T-helper 1 cell treated with Interleukin-12 subunit alpha and Interleukin-12 subunit beta and Interleukin-4 antibody, amounts not matched to agents 30 μg/mL and 1 μg/mL, for 36 hours (primary cell): Measurements from ENCODE around the gene AGO4.
"Not testable (repeated sequence)": the region's sequence is repeated elsewhere in the genome, so short reads cannot be mapped to it uniquely, and the experiment has no call there.

Experiments used
- H3K27ac Mint-ChIP-seq: one replicate; pipeline ENCODE4 v1.8.0; 2021; ENCODE audit warnings: mild to moderate bottlenecking, mixed read lengths
- H3K27me3 Mint-ChIP-seq: one replicate; pipeline ENCODE4 v1.8.0; 2021; ENCODE audit warnings: low read depth, mixed read lengths
- H3K36me3 Mint-ChIP-seq: one replicate; pipeline ENCODE4 v1.8.0; 2021; ENCODE audit warnings: low read depth, mixed read lengths
- H3K4me1 Mint-ChIP-seq: one replicate; pipeline ENCODE4 v1.8.0; 2021; ENCODE audit warnings: low read depth, mixed read lengths
- H3K4me3 Mint-ChIP-seq: one replicate; pipeline ENCODE4 v1.8.0; 2021; ENCODE audit warnings: mild to moderate bottlenecking, moderate library complexity, mixed read lengths
- H3K9me3 Mint-ChIP-seq: one replicate; pipeline ENCODE4 v1.8.0; 2021; ENCODE audit warnings: mixed read lengths

Gene AGO4

GRCh38 chr1:35864813-35865212, 57.0 kb downstream of the AGO4 start:
- Mint-ChIP-seq H3K36me3 (no peaks in the 10 kb centered on the region), H3K4me3 (no peak overlapping the region), H3K4me1 (no peaks in the 10 kb centered on the region), H3K27me3 (peaks cover 18% of the 10 kb centered on the region), H3K9me3 (no peaks in the 10 kb centered on the region), H3K27ac (no peak overlapping the region)

DNA sequence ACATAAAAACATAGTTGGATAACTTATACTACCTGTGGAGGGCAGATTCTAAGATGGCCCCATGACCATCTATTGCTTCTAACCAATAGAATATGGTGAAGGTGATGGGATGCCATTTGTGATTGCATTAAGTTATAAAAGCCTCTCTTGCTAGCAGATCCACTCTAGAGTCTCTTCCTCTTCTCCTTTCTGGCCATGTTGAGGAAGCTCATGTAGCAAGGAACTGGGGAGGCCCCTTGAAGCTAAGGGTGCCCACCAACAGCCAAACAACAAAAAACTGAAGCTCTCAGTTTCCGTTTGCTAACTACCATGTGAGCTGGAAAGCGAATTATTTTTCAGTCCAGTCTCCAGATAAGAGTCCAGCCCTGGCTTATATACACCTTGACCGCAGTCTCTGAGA, 59.2 kb downstream of the AGO4 start:
- Mint-ChIP-seq H3K9me3 (no peaks in the 10 kb centered on the region), H3K27me3 (peaks cover 6% of the 10 kb centered on the region), H3K36me3 (no peaks in the 10 kb centered on the region), H3K27ac (no peak overlapping the region), H3K4me3 (no peak overlapping the region), H3K4me1 (no peaks in the 10 kb centered on the region)

DNA sequence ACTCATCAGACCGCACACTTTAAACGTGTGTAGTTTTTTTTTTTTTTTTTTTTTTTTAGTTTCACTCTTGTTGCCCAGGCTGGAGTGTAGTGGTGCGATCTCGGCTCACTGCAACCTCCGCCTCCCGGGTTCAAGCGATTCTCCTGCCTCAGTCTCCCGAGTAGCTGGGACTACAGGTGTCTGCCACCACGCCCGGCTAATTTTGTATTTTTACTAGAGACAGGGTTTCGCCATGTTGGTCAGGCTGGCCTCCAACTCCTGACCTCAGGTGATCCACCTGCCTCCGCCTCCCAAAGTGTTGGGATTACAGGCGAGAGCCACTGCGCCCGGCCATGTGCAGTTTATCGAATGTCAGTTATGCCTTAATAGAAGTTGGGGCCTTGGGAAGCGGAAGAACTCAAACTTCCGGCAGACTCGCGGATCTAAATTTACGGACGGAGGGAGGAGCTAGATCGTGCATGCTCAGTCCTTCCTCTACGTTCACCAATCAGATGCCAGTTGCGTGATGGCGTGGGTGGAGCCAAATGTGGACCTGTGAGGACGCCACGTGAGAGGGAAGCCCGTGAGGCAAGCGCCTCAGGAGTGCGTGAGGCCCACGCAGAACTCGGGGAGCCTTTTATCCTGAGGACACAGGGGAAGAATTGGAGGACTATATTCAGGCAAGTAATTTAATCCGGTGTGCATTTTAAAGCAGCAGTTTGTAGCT, 61.6 kb downstream of the AGO4 start:
- H3K9me3 Mint-ChIP-seq, H3K4me3 Mint-ChIP-seq, H3K4me1 Mint-ChIP-seq, H3K36me3 Mint-ChIP-seq, H3K27ac Mint-ChIP-seq, H3K27me3 Mint-ChIP-seq: not testable (repeated sequence)

DNA sequence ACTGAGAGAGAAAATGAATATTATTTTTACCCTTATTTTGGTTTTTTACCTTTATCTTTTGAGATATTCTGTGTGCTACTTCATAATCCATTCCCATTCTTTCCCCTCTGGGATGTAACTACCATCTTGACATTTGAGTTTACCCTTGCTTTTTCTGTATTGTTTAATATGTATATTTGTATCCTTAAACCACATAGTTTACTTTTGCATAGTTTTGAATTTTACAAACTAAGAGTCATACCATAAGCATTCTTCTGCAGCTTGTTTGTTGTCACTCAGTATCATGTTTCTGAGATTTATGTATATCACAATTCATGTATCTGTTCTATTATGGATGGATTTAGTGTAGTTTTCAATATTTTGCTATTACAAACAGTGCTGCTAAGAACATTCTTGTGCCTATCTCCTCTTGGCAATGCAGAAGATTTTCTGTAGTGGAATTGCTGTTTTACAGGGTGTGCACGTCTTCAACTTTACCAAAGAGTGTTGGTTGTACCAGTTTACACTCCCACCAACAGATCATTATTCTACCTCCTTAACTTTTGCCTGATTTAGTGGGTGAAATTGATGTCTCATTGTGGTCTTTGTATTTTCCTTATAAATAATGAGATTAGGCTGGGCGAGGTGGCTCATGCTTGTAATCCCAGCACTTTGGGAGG, 63.0 kb downstream of the AGO4 start:
- no peaks in the 10 kb centered on the region for H3K36me3 Mint-ChIP-seq
- H3K27ac Mint-ChIP-seq, result no peak overlapping the region
- H3K4me1 Mint-ChIP-seq, result no peaks in the 10 kb centered on the region
- H3K9me3 Mint-ChIP-seq, result no peaks in the 10 kb centered on the region
- no peak overlapping the region for H3K4me3 Mint-ChIP-seq
- no peaks in the 10 kb centered on the region for H3K27me3 Mint-ChIP-seq

DNA sequence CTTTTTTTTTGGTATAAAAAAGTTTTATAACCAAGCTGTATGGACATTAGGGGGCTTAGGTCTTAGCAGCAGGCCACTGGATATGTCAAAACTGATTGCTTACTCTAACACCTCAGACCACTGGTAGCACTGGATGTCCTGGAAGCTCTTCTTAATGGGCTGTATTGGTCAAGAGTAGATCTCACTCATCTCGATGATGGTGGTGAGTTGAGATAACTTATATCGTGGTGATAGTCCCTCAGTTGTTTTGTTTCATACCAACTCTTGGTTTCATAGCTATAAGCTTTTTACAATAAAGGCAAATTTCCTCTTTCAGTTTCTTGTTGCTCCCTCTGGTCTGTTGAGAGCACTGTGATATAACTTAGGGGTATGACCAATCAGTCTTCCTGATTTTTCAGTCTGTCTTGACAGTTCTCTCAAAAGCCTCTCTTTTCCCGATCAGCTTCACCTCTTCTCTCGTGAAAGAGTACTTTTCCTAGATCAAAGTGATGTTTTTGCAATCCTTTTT, 65.5 kb downstream of the AGO4 start:
- H3K36me3 Mint-ChIP-seq, result no peaks in the 10 kb centered on the region
- H3K4me1 Mint-ChIP-seq, result no peaks in the 10 kb centered on the region
- H3K9me3 Mint-ChIP-seq, result no peaks in the 10 kb centered on the region
- H3K27ac Mint-ChIP-seq, result no peak overlapping the region
- H3K27me3 Mint-ChIP-seq, result no peaks in the 10 kb centered on the region
- H3K4me3 Mint-ChIP-seq, result no peak overlapping the region

GRCh38 chr1:35874115-35874514, 66.3 kb downstream of the AGO4 start:
- H3K27ac Mint-ChIP-seq, H3K36me3 Mint-ChIP-seq, H3K4me1 Mint-ChIP-seq, H3K27me3 Mint-ChIP-seq, H3K4me3 Mint-ChIP-seq, H3K9me3 Mint-ChIP-seq: not testable (repeated sequence)

GRCh38 chr1:35876988-35877387, 69.2 kb downstream of the AGO4 start:
- Mint-ChIP-seq H3K36me3 (no peaks in the 10 kb centered on the region), H3K4me1 (peaks cover 4% of the 10 kb centered on the region), H3K27ac (no peak overlapping the region), H3K27me3 (peaks cover 7% of the 10 kb centered on the region), H3K9me3 (no peaks in the 10 kb centered on the region), H3K4me3 (no peak overlapping the region)

DNA sequence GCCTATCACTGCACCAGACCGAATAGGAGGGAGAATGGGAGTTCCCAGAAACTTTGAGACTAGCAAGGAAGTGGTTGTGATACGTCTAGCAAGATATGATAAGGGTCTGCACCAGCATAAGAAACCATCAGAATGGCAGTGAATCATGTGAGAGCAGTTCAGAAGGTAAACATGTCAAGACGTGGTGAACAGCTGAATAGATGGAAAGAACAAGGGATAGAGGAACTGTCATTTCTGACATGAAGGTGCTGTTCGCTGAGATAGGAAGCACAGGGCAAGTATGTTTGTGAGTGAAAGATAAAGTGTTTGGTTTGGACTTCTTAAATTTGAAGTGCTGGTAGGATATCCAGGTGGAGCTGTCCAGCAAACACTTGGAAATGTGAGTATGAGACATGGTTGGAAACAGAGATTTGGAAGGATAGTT, 74.0 kb downstream of the AGO4 start:
- Mint-ChIP-seq H3K27me3 (peaks cover 7% of the 10 kb centered on the region), H3K9me3 (no peaks in the 10 kb centered on the region), H3K36me3 (peaks cover 2% of the 10 kb centered on the region), H3K4me1 (peaks cover 26% of the 10 kb centered on the region), H3K4me3 (peak overlapping the region; percentile 60), H3K27ac (peak overlapping the region; percentile 15)

DNA sequence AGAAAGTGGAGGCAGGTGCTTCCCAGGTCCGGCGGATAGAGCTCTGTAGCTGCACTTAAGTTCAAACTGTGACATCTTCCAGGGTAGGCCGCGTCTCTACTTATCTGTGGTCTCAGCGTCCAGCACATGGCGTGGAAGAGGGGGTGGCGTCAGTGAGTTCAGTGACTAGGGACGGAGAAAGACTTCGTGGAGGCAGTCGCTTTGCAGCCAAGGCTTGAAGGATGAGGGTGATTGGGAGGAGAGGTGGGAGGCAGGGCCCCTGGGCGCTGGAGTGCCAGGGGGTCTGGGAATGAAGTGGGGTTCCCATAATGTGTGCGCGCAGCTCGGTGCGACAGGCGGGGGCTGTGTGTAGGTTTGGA, 74.7 kb downstream of the AGO4 start:
- peaks cover 31% of the 10 kb centered on the region for H3K4me1 Mint-ChIP-seq
- peak overlapping the region; percentile 60 for H3K4me3 Mint-ChIP-seq
- H3K27me3 Mint-ChIP-seq, result peaks cover 7% of the 10 kb centered on the region
- H3K9me3 Mint-ChIP-seq, result no peaks in the 10 kb centered on the region
- peak overlapping the region; percentile 67 for H3K27ac Mint-ChIP-seq
- H3K36me3 Mint-ChIP-seq, result peaks cover 2% of the 10 kb centered on the region

GRCh38 chr1:35882945-35883634, 75.3 kb downstream of the AGO4 start, which contains the start of gene AGO1:
Gene AGO1, plus strand, starts transcription at chr1:35883209. Its CDS starts 213 bp downstream, at chr1:35883422.
- Mint-ChIP-seq H3K4me1 (peaks cover 35% of the 10 kb centered on the region), H3K27me3 (peaks cover 7% of the 10 kb centered on the region), H3K4me3 (peak within 1 kb of the TSS; percentile 93), H3K36me3 (peaks cover 2% of the 10 kb centered on the region), H3K9me3 (no peaks in the 10 kb centered on the region), H3K27ac (peak within 1 kb of the TSS; percentile 75)

- Mint-ChIP-seq H3K4me1 (peaks cover 35% of the 10 kb centered on the region), H3K27me3 (peaks cover 7% of the 10 kb centered on the region), H3K9me3 (no peaks in the 10 kb centered on the region), H3K36me3 (peaks cover 5% of the 10 kb centered on the region), H3K4me3 (peak overlapping the region; percentile 93), H3K27ac (peak overlapping the region; percentile 75)
Measured at GRCh38 chr1:35883635-35884101, 75.9 kb downstream of the AGO4 start.

GRCh38 chr1:35884934-35885333, 77.1 kb downstream of the AGO4 start:
- peaks cover 7% of the 10 kb centered on the region for H3K36me3 Mint-ChIP-seq
- H3K4me1 Mint-ChIP-seq, result peaks cover 37% of the 10 kb centered on the region
- H3K4me3 Mint-ChIP-seq, result peak overlapping the region; percentile 50
- H3K27ac Mint-ChIP-seq, result peak overlapping the region; percentile 69
- no peaks in the 10 kb centered on the region for H3K9me3 Mint-ChIP-seq
- peaks cover 3% of the 10 kb centered on the region for H3K27me3 Mint-ChIP-seq

DNA sequence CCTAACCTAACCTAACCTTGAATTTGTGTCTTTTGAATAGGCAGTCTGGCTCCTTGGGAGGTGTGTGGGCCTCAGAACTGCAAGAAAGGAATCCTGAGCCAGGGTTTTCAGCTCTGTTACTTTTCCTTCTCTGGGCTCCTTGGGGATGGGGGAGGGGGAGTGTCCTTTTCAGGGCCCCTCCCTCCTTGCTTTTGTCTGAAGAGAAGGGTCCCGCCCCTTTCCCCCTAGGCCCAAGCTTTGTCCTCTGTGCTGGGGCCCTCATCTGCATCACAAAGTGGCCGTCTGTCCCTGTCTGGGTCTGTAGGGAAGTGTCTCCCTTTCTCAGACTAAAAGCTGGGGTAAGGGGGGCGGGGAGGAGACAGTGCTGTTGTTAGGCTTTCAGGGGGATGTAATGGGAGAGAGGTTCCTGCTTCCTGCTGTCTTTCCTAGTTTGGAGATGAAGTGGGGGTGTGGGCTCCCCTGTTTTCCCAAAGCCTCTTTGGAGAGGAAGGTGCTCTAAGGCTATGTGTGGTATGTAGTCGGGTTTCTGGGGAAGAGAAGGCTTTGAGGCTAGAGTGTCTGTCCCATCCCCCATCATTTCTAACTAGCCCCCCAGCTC, 78.2 kb downstream of the AGO4 start:
- H3K9me3 Mint-ChIP-seq, result no peaks in the 10 kb centered on the region
- peaks cover 12% of the 10 kb centered on the region for H3K36me3 Mint-ChIP-seq
- no peak overlapping the region for H3K4me3 Mint-ChIP-seq
- no peaks in the 10 kb centered on the region for H3K27me3 Mint-ChIP-seq
- H3K4me1 Mint-ChIP-seq, result peaks cover 37% of the 10 kb centered on the region
- no peak overlapping the region for H3K27ac Mint-ChIP-seq

DNA sequence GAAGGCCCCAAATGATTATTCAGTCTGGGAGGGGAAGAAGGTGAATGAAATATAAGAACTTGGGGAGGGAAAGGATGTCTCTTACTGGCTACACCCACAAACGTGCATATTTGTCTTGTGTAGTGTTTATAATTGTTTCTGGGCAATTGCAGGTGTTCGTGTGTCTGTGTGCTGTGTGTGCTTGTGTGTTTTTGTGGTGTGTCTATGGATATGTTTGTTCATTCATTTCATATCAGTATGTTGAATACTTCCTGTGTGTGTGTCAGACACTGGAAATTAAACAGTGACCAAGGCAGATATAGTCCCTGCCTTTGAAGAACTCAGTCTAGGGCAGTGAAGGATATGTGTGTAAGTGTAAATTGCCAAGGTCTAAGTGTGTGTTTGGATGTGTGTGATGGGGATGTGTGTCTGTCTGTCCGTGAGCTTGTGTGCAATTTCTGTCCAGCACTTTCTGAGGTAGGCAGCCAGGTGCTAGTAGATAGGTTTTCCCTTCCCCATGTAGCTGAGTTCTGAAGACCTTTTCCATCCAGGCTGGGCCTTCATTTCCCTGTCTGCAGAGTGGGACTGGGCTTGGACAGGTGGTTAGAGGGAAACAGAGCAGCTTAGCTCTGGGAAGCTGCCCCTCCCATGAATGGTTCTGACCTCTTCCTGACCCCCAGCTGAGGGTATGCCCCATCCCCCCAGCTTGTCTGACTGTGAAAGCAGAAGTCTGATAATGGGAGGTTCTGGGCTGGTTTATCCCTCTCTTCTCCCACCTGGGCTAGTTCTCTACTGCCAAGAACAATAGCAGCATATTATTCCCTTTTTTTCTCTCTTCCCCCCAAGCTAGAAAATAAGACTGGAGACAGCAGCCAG, 79.0 kb downstream of the AGO4 start:
- Mint-ChIP-seq H3K27me3 (no peaks in the 10 kb centered on the region), H3K4me1 (peaks cover 34% of the 10 kb centered on the region), H3K36me3 (peaks cover 13% of the 10 kb centered on the region), H3K9me3 (no peaks in the 10 kb centered on the region), H3K4me3 (no peak overlapping the region), H3K27ac (no peak overlapping the region)
